GM21526 (cell line): ENCODE data around the gene IL4R.
"Not testable (repeated sequence)": the region's sequence is repeated elsewhere in the genome, so short reads cannot be mapped to it uniquely, and the experiment has no call there.

Experiments used
- ATAC-seq: cut with Tn5 transposase; IDR thresholded peaks from one replicate; pipeline ENCODE4 v1.9.1; 2021; ENCODE audit warnings: moderate library complexity; ENCODE audit not compliant: unreplicated experiment, low FRiP score

The IL4R gene

GRCh38 chr16:27400751-27401620, 87.2 kb downstream of the IL4R start:
- no peak for ATAC-seq

- peak; percentile 51 for ATAC-seq
Measured at GRCh38 chr16:27401768-27402568, 88.2 kb downstream of the IL4R start, which contains the start of gene IL21R. IL21R (plus strand) TSS chr16:27402174; CDS start chr16:27430072, 27,898 bp downstream.

- no peak for ATAC-seq
Measured at GRCh38 chr16:27402569-27402963, 88.8 kb downstream of the IL4R start.

GRCh38 chr16:27402964-27403600, 89.3 kb downstream of the IL4R start:
- ATAC-seq = no peak

- ATAC-seq = no peak
Measured at GRCh38 chr16:27403601-27403992, 89.8 kb downstream of the IL4R start.

- ATAC-seq = no peak
Measured at GRCh38 chr16:27404163-27404823, 90.5 kb downstream of the IL4R start.

GRCh38 chr16:27405546-27406451, 92.0 kb downstream of the IL4R start:
- ATAC-seq = no peak

GRCh38 chr16:27406511-27407128, 92.8 kb downstream of the IL4R start:
- ATAC-seq = no peak

- no peak for ATAC-seq
Measured at GRCh38 chr16:27407133-27407532, 93.4 kb downstream of the IL4R start.

GRCh38 chr16:27408012-27408601, 94.3 kb downstream of the IL4R start:
- no peak for ATAC-seq

- ATAC-seq = no peak
Measured at GRCh38 chr16:27408602-27409031, 94.8 kb downstream of the IL4R start.

- ATAC-seq = not testable (repeated sequence)
Measured at GRCh38 chr16:27409958-27410357, 96.2 kb downstream of the IL4R start.

- no peak for ATAC-seq
Measured at GRCh38 chr16:27410761-27411160, 97.0 kb downstream of the IL4R start.

GRCh38 chr16:27413956-27414355, 100.2 kb downstream of the IL4R start:
- ATAC-seq = no peak
